GM18858 (cell line): ENCODE data around the gene BCAR1.
"Not testable (repeated sequence)": the region's sequence is repeated elsewhere in the genome, so short reads cannot be mapped to it uniquely, and the experiment has no call there.

Source experiments
- ATAC-seq: cut with Tn5 transposase; IDR thresholded peaks from one replicate; pipeline ENCODE4 v1.9.1; 2021; ENCODE audit not compliant: unreplicated experiment

BCAR1 gene

GRCh38 chr16:75205961-75206748 is 45.3 kb downstream of the BCAR1 start:
- ATAC-seq: not testable (repeated sequence)

GRCh38 chr16:75205438-75205837 is 46.0 kb downstream of the BCAR1 start:
- not testable (repeated sequence) for ATAC-seq

- ATAC-seq: not testable (repeated sequence)
These were observed 46.5 kb downstream of the BCAR1 start for GRCh38 chr16:75204905-75205304.

- ATAC-seq: no peak
These were observed 47.0 kb downstream of the BCAR1 start for GRCh38 chr16:75204410-75204758.

- no peak for ATAC-seq
These were observed 47.6 kb downstream of the BCAR1 start for GRCh38 chr16:75203667-75204409.

- ATAC-seq: no peak
These were observed 48.3 kb downstream of the BCAR1 start for GRCh38 chr16:75203096-75203495.

- no peak for ATAC-seq
These were observed 49.3 kb downstream of the BCAR1 start for GRCh38 chr16:75202069-75202590.

GRCh38 chr16:75198135-75198600 is 53.3 kb downstream of the BCAR1 start:
- no peak for ATAC-seq

- no peak for ATAC-seq
These were observed 53.8 kb downstream of the BCAR1 start for GRCh38 chr16:75197522-75198134.

- no peak for ATAC-seq
These were observed 54.6 kb downstream of the BCAR1 start for GRCh38 chr16:75196836-75197235.

GRCh38 chr16:75195811-75196790 is 55.3 kb downstream of the BCAR1 start:
- ATAC-seq: no peak

GRCh38 chr16:75193730-75194444 is 57.5 kb downstream of the BCAR1 start:
- ATAC-seq: no peak

- ATAC-seq: no peak
These were observed 58.2 kb downstream of the BCAR1 start for GRCh38 chr16:75193265-75193650.

GRCh38 chr16:75192606-75193264 is 58.7 kb downstream of the BCAR1 start:
- no peak for ATAC-seq

GRCh38 chr16:75189638-75190245 is 61.7 kb downstream of the BCAR1 start:
- ATAC-seq: no peak

GRCh38 chr16:75188832-75189477 is 62.5 kb downstream of the BCAR1 start:
- no peak for ATAC-seq

GRCh38 chr16:75181630-75182029 is 69.8 kb downstream of the BCAR1 start:
- no peak for ATAC-seq

- ATAC-seq: no peak
These were observed 72.2 kb downstream of the BCAR1 start for GRCh38 chr16:75179208-75179607.
